Hippocampal formation (tissue), 2 donors: ENCODE data around the gene C1GALT1C1L.
"Not testable (repeated sequence)": the region's sequence is repeated elsewhere in the genome, so short reads cannot be mapped to it uniquely, and the experiment has no call there.

Experiments used
- DNase-seq, 2 donors: peaks; one replicate each; lab custom pipeline; 2025; lab: John Stamatoyannopoulos, UW

C1GALT1C1L gene

DNA sequence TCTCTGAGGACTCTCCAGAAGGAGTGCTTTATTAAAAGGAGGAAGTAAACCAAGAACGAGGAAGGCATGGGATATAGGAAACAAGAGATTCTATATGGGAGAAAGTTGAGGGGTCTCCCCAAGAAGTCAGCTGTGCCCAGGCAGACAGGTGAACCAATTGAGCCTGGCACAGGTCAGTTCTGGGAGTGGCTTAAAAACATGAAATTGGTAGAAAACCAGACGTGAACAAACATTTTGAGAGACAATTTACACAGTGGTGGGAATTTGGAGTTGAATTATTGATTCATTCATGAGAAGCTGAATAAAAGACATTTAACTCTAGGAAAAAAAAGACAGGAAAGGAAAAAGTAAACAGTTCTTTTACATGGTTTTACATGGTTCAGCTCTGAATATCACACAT, 22.7 kb downstream of the C1GALT1C1L start:
- no peak for DNase-seq

DNA sequence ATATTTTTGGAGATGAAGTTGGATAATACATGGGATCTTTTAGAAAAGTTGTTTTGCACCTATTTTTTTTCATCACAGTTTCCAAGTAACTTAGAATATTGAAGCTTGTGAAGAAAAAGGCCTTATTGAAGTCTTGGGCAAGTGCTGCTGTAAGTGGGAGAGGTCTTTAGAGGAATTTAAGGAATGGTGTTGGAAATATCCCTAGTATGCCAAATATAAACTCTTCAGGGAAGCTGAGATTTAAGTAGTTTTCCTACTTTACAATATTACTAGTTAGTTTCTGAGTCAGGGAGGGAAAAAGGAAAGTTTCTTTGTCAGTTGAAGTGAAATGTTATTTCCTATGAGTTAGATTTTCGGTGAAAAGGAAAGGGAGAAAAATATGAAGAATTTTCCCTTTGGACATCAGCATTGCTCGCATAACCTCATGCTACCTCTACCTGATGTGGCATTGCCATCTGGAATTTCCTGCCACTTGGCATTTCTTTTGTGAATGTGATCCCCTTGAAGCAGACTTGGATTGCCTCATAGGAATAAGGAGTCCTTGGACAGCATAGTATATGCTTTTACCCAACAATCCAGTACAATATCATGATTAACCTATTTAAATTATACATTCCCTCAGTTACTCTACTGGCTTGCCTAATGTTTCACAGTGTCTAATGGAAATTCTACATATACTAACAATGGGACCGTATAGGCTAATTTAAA, 27.1 kb downstream of the C1GALT1C1L start:
- no peak for DNase-seq

DNA sequence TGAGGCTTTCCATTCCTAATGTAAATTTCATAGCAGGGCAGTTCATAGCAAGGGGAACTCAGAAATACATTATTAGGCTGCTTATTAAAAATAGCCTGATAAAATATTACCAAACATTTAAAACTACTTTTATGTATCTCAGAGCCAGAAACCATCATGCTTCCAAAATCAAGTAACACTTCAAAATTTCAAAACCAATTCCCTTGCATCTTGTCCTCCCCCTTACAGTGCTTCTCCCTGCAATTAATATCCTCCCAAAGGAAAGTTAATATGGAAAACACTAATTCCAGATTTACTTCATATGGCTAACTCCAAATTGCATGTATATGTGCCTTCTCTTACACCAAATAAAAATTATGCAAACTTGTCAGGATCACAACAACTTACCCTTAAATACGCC, 32.5 kb downstream of the C1GALT1C1L start:
- DNase-seq = no peak

DNA sequence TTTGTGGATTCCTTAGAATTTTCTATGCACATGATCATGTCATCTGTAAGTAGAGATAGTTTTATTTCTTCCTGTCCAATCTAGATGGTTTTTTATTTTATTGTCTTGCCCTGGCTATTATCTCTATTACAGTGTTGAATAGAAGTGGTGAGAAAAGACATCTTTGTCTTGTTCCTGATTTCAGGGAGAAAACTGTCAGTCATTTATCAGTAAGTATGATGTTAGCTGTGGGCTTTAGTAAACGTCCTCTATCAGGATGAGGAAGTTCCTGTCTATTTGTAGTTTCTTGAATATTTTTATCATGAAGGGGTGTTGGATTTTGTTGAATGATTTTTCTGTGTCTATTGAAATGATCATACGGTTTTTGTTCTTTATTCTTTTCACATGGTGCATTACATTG, 33.9 kb downstream of the C1GALT1C1L start:
- DNase-seq = no peak

DNA sequence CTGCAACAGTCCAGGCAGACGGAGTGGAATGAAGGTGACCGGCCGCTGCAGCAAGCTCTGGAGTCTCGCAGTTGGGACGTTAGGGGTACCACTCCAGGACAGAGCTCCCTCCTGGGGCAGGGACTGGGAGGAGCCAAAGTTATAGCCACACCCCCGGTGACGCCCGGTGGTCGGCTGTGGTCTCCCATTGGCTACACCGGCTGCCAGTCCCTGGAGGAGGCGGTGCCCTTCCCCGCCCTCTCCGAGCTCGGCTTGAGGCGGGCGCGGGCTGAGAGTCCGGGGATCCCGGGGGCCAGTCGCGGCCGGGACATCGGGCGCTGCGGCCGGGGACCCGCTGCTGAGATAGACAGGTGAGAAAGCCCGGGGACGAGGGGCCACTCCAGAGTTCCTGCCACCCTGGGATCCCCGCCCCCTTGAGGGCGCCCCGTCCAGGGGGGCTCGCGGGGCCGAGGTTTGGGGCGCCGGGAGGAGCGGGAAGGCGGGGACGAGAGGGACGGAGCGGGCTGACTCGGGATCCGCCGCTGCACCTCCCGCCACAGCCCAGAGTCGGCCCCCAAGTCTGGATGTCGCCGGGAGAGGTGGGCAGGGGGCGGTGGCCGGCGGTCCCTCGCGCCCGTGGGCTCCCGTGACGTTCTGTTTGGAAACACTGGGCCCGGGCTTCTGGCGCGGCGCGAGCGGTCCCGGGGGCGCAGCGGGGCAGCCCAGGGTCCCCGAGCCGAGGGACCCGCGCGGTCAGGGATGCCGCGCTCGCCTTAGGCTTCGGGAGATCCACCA, 39.0 kb downstream of the C1GALT1C1L start, which contains the start of gene PLEKHH2:
Gene PLEKHH2, plus strand, starts transcription at position 231 of the 774 bp plus-strand sequence. CDS start 7,414 bp downstream, outside the sequence.
- DNase-seq = peak; percentile 57 to 70

DNA sequence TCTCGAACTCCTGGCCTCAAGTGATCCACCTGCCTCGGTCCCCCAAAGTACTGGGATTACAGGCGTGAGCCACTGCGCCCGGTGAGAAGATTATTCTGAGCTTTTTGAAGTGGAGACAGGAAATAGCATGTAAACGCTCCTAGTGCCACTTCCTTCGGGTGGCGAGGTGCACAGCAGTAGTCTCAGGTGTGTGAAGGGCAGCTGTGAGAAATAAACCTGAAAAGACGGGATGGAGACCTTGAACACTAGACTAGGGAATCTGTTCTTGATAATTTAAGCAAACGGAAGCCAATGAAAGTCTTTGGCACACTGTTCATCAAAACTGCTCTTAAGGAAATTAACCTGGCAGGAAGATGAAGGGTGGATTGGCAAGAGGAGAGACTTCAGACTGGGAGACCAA, 39.6 kb downstream of the C1GALT1C1L start:
- DNase-seq = no peak

DNA sequence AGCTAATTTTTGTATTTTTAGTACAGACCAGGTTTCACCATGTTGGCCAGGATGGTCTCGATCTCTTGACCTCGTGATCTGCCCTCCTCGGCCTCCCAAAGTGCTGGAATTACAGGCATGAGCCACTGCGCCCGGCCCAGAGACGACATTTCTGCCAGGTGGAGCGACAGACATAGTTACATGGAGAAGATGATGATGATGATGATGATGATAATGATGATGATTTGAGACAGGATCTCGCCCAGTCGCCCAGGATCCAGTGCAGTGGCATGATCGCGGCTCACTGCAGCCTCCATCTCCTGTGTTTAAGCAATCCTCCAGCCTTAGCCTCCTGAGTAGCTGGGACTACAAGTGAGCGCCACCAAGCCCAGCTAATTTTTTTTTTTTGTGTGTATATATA, 40.1 kb downstream of the C1GALT1C1L start:
- not testable (repeated sequence) for DNase-seq

DNA sequence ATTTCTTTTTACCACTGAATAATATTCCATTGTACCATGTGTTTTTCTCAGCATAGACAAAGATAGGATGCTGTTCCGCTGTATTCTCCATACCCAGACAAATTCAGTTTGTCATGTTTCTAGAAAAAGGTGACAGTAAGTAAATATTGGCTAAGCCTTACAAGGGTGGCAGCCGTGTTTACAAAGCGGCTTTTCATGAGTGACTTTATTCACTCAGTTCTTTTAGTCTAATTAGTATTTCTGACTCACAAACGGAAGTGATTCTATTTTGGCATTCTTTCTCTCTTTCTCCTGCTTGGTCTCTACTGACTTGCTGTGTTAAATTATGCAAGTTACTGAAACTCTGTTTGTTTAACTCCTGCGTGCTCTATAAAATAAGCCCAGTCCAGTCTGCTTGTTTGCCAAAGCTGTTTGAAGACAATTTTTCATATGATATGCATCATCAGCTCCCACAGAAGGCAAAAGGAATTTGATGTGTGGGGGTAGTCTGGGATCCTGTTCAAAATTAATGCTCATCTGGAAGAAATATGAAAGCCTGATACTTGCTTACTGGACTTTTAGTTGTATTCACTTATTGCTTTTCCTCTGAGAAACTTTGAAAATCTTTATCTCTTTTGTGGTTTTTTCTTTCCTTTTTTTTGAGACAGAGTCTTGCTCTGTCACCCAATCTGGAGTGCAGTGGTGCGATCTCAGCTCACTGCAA, 41.5 kb downstream of the C1GALT1C1L start:
- peak in 1 of 2 donors; percentile 26 for DNase-seq

DNA sequence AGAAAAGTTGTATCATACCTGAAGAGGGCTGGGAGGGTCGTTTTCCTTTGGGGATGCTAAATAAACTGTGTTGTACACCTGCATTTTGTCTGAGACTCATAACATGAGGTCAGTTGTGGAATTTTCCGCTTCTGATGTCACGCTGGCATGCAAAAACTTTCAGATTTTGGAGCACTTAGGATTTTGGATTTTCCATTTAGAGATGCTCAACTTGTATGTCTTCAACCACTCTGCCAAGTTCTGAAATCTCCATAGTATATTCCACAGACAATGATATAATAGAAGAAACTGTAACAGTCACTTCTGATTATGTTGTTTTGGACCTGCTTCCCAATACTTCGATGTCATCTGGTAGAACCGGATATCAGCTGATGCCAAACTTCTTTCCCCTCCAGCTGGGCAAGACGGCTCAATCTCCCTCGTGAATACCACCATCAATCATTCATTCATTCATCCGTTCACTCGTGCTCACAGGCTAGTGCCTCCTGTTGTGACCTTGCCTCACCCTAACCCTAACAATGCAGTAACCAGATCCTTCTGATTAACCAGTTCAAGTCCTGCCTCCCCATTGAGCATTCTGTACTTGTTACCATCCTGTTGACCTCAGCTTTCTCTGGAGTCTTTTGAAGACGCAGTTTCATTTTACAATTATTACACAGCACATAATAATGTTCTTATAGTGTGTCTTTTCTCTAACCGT, 44.5 kb downstream of the C1GALT1C1L start:
- DNase-seq = no peak
